HG02610 (cell line): ENCODE data around the gene VAV1.
A peak's percentile ranks its signal among the peaks of the same experiment; 100 is the strongest.

Experiments used
- ATAC-seq: cut with Tn5 transposase; IDR thresholded peaks from one replicate; pipeline ENCODE4 v1.9.1; 2021; ENCODE audit warnings: mild to moderate bottlenecking, moderate library complexity; ENCODE audit not compliant: unreplicated experiment

VAV1 gene, protein sequence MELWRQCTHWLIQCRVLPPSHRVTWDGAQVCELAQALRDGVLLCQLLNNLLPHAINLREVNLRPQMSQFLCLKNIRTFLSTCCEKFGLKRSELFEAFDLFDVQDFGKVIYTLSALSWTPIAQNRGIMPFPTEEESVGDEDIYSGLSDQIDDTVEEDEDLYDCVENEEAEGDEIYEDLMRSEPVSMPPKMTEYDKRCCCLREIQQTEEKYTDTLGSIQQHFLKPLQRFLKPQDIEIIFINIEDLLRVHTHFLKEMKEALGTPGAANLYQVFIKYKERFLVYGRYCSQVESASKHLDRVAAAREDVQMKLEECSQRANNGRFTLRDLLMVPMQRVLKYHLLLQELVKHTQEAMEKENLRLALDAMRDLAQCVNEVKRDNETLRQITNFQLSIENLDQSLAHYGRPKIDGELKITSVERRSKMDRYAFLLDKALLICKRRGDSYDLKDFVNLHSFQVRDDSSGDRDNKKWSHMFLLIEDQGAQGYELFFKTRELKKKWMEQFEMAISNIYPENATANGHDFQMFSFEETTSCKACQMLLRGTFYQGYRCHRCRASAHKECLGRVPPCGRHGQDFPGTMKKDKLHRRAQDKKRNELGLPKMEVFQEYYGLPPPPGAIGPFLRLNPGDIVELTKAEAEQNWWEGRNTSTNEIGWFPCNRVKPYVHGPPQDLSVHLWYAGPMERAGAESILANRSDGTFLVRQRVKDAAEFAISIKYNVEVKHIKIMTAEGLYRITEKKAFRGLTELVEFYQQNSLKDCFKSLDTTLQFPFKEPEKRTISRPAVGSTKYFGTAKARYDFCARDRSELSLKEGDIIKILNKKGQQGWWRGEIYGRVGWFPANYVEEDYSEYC

GRCh38 chr19:6772028-6772865 is at the start of gene VAV1:
VAV1 (plus strand) TSS chr19:6772708; CDS start chr19:6772808, 100 bp downstream.
- ATAC-seq = peak; percentile 36

DNA sequence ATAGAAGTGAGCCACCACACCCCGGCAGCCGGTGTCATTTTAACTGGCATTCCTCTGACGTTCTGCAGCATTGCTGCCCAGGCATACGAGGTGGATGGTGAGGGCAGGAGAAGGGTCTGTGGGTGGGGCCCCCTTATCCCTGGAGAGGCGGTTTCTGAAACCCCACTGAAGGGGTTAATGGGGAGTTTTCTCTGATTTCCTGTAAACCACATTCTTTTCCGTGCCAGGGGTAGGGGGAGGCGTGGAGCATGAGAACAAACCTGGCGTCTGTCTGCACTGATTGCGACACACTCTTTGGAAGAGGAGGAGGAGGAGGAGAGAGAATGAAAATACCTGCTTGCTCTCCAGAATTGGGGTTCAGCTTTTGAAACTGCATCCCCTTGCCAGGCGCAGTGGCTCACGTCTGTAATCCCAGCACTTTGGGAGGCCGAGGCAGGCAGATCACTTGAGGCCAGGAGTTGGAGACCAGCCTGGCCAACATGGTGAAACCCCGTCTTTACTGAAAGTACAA is 49.3 kb upstream of the VAV1 start:
- ATAC-seq = no peak

- no peak for ATAC-seq
Observed at GRCh38 chr19:6723738-6724137, 48.8 kb upstream of the VAV1 start.

DNA sequence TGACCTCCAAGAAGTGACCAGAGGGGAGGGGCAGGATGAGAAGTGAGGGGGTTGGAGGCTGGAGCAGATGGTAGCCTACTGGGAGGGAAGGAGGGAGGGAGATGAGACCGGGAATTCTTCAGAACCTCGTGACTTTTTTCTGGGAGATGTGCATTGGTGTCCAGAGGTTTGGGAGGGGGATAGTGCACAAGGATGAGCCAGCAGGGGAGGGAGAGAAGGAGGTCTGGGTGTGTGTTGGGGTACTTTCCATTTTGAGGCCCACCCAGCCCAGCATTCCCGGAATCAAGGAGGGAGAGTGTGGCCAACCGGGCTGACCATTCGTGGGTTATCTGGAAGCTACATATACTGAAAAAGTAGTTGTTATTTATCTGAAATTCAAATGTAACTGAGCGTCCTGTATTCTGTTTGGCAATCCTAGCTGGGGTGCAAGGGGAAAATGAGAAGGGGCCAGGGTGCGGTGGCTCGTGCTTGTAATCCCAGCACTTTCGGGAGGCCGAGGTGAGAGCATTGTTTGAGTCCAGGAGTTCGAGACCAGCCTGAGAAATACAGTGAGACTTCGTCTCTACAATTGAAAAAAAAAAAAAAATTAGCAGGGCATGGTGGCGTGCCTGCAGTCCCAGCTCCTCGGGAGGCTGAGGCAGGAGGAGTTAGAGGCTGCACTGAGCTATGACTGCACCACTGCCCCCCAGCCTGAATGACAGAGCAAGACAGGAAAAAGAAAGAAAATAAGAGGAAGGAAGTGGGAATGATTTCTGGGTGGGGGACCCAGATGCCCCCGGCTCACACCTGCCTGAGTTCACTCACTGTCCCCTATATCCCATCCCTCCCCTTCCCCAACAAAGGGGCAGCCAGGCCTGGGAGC is 47.6 kb upstream of the VAV1 start:
- no peak for ATAC-seq

GRCh38 chr19:6725513-6726231 is 46.8 kb upstream of the VAV1 start:
- ATAC-seq = no peak

- ATAC-seq = no peak
Observed at GRCh38 chr19:6728346-6728745, 44.2 kb upstream of the VAV1 start.

DNA sequence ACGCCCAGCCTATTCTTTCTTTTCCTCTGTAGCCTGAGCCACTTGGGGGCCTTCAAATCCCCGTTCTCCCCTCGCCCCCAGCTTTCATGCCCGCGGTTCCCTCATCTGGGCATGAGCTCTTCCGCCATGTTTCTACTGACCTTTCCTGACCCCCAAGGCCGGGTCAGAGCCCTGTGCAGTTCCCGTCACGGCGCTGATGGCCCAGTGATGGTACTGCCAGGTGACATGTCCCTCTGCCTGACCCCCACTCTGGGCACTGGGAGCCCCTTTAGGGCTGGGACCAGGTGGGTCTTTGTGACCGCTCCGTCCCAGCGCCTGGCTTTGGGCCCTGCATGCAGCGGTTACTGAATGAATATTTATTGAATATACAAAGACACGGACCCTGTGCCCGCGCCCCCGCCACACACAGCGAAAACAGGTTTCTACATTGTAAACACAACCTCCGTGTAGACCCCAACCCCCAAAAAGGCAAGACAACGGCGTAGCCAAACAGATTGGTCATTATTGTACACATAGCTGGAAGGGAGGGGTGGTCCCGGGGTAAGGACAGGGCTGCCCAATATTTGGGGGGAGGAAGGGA is 42.8 kb upstream of the VAV1 start:
- no peak for ATAC-seq

DNA sequence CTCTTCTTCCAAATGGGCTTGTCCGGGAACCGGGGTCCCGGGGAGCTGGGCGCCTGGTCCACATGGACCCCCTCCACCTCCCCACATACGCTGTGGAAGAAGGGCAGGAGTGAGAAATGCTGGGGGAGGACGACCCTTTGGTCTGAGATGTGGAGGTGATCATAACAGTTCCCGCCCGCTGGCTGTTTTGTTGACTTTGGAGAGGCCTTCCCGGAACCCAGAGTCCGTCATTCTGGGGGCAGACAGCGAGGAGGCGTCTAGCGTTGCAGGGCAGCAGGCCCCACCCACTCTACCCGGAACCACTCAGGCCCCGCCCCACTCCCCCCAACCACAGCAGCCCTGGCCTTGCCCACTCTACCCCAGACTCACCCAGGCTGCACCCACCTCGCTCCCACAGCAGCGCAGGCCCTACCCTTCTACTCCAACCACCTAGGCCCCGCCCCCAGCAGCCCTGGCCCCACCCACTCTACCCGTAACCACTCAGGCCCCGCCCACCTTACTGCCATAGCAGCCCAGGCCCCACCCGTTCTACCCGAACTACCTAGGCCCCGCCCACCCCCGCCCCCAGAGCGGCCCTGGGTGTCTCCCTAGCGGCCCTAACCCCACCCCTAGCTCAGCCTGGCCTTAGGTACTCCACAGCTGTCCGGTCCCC is 42.2 kb upstream of the VAV1 start:
- ATAC-seq = no peak

GRCh38 chr19:6730941-6731670 is 41.4 kb upstream of the VAV1 start:
- no peak for ATAC-seq

- ATAC-seq = no peak
Observed at GRCh38 chr19:6731822-6732221, 40.7 kb upstream of the VAV1 start.

- no peak for ATAC-seq
Observed at GRCh38 chr19:6732803-6733337, 39.6 kb upstream of the VAV1 start.

DNA sequence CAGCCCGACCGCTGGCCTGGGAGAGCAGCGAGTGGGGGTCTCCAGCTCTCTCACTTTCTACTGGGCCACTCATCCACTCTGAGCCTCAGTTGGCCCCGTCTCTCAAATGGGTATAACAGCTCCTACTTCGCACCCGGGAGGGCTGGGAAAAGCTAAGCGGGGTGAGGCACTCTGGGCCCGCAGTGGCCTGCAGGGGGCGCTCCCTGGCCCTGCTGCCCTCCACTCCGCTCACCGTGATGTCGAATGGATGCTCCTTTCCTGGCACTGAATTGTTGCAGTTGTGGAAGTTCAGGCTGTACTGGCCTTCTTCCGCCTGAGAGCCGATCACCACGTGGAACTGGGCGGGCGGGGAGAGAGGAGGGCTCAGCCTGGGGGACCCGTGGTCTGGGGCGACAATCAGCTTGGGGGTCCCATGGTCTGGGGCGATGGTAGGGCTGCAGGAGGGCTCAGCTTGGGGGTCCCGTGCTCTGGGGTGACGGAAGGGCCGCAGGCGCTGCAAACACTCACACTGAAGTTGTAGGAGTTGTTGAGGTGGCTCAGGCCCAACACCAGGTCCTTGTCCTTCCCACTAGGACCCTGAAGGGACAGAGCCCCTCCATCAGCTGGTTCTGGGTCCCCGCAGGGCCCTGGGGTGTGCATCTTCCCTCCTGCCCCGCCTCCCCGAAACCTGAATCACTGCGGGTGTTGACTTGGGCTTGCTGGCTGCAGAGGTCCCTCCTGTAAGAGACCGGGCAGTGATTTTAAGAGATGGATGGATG is 39.0 kb upstream of the VAV1 start:
- no peak for ATAC-seq

DNA sequence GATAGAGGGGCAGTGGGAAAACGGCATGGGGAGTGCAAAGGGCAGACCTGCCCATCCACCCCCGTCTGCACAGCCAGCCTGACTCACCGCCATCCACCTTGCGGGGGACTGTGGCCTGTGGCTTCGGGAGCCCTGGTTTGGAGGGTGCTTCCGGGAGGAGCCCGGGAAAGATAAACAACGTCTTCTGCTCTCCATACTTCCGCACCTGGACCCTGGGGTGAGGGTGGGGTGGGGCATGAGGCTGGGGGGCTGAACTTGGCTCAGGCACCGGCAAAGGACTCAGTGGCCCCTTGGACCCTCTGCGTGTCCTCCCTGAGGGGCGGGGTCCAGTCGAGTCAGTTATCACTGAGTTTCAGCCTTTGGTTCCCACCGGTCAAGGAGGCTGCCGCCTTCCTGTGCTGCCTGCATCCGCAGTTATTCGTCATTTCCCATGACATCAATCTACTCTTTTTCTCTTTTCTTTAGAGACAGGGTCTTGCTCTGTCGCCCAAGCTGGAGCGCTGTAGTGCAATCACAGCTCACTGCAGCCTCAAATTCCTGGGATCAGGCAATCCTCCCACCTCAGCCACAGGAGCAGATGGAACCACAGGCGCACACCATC is 38.3 kb upstream of the VAV1 start:
- ATAC-seq = no peak

DNA sequence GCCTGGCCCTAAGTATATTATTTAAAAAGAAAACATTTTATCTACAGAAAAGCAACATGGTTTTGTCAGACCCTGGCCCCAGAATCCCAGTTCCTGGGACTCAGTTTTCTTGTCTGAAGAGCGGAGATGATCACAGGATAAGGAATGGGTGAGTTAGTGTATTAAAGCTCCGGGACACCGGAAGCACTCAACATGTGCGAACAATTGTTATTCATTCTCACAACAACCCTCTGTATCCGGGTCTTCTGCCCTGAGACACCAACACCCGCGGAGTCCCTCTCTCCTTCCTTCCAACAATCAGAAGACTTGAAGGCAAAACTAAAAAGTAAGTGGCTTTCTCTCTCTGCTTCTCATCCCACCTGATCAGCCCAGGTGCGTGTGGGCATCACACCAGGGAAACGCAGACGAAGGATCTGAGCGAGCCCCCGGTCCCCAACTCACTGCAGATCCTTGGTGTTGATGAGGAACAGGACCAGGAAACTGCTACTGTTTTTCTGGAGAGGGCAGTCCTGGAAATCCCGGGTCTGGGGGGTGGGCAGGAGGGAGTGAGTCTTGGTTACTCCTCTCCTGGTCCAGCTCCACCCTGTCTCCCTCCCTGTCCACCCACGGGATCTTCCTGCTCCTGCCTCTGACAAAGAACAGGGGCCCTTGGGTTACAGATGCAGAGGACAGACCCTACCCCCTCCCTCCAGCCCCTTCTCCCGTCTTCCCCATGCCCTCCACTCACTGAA is 37.2 kb upstream of the VAV1 start:
- ATAC-seq = no peak

DNA sequence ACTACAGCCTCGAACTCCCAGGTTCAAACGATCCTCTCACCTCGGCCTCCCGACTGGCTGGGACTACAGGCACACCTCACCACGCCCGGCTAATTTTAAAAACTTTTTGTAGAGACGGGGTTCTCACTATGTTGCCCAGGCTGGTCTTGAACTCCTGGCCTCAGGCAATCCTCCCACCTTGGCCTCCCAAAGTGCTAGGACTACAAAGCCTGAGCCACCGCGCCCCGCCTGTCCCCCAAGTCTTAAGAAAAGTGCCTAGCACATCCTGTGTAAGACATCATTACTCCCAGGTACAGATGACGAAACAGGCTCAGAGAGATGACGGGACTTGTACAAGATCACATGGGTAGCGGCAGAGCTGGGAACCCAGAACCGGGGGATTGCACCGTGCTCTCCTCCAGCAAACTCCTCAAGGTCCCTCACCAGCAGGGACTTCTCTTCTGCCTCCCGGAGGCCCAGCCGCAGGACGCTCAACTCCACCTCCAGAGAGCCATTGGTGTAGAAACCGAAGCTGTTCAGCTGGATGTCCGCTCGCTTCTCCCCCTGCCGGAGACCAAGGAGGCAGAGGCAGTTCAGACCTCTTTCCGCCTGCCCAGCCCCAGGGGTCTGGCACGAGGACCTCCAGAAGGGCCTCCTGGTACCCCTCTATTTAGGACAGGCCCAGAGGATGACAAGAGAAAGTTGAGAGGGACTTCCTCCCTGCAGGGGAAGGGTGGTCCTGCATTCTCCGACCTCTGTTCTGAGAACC is 36.2 kb upstream of the VAV1 start:
- ATAC-seq = no peak
